ENCODE results near the gene FLACC1. TPM values are rescaled to one million over a fixed set of nuclear protein-coding genes. Genes with fewer than 3 reads are reported as not detected.
A peak's percentile ranks its signal among the peaks of the same experiment; 100 is the strongest.
"Not testable (repeated sequence)": the region's sequence is repeated elsewhere in the genome, so short reads cannot be mapped to it uniquely, and the experiment has no call there.

The FLACC1 gene
- total RNA-seq, 1 donor from 2014 or later, result 0.69 TPM

- Mint-ChIP-seq H3K36me3 (ENCODE audit: insufficient read depth) (no peaks in the 10 kb centered on the region), H3K4me3 (ENCODE audit: low read depth) (no peak overlapping the region)
- DNase-seq (ENCODE audit: low spot score, unreplicated experiment), result no peak
These were observed 49.3 kb downstream of the FLACC1 start for GRCh38 chr2:201307876-201308275.

GRCh38 chr2:201299929-201300328, 57.2 kb downstream of the FLACC1 start:
- not testable (repeated sequence) for H3K36me3 Mint-ChIP-seq (ENCODE audit: insufficient read depth); H3K4me3 Mint-ChIP-seq (ENCODE audit: low read depth)

More at GRCh38 chr2:201307876-201308275, 49.3 kb downstream of the FLACC1 start:
- Mint-ChIP-seq H3K27me3 (no peaks in the 10 kb centered on the region), H3K27ac (peak overlapping the region; percentile 52), H3K9me3 (ENCODE audit: low read depth) (peaks cover 11% of the 10 kb centered on the region), H3K4me1 (ENCODE audit: low read depth) (no peaks in the 10 kb centered on the region)
- TF ChIP-seq CTCF (IDR thresholded peaks at IDR 0.05; ENCODE audit: unreplicated experiment), result no peak

GRCh38 chr2:201298462-201299052, 58.6 kb downstream of the FLACC1 start:
- Mint-ChIP-seq H3K27ac (no peak overlapping the region), H3K36me3 (ENCODE audit: insufficient read depth) (peaks cover 5% of the 10 kb centered on the region)

More at GRCh38 chr2:201299929-201300328, 57.2 kb downstream of the FLACC1 start:
- not testable (repeated sequence) for H3K27ac Mint-ChIP-seq; DNase-seq (ENCODE audit: low spot score, unreplicated experiment); H3K4me1 Mint-ChIP-seq (ENCODE audit: low read depth); H3K27me3 Mint-ChIP-seq
- peaks cover 15% of the 10 kb centered on the region for H3K9me3 Mint-ChIP-seq (ENCODE audit: low read depth)

GRCh38 chr2:201290457-201291148, 66.5 kb downstream of the FLACC1 start:
- not testable (repeated sequence) for H3K27me3 Mint-ChIP-seq; H3K36me3 Mint-ChIP-seq (ENCODE audit: insufficient read depth); H3K4me3 Mint-ChIP-seq (ENCODE audit: low read depth); DNase-seq (ENCODE audit: low spot score, unreplicated experiment); H3K27ac Mint-ChIP-seq; H3K4me1 Mint-ChIP-seq (ENCODE audit: low read depth)
- peaks cover 10% of the 10 kb centered on the region for H3K9me3 Mint-ChIP-seq (ENCODE audit: low read depth)

More at GRCh38 chr2:201298462-201299052, 58.6 kb downstream of the FLACC1 start:
- Mint-ChIP-seq H3K9me3 (ENCODE audit: low read depth) (peaks cover 15% of the 10 kb centered on the region), H3K4me3 (ENCODE audit: low read depth) (no peak overlapping the region), H3K27me3 (no peaks in the 10 kb centered on the region), H3K4me1 (ENCODE audit: low read depth) (no peaks in the 10 kb centered on the region)
- TF ChIP-seq CTCF (IDR thresholded peaks at IDR 0.05; ENCODE audit: unreplicated experiment), result no peak
- DNase-seq (ENCODE audit: low spot score, unreplicated experiment), result no peak

GRCh38 chr2:201285499-201285898, 71.6 kb downstream of the FLACC1 start:
- no peak overlapping the region for H3K27ac Mint-ChIP-seq
- no peaks in the 10 kb centered on the region for H3K9me3 Mint-ChIP-seq (ENCODE audit: low read depth)
- H3K4me3 Mint-ChIP-seq (ENCODE audit: low read depth), result no peak overlapping the region
- H3K36me3 Mint-ChIP-seq (ENCODE audit: insufficient read depth), result peaks cover 1% of the 10 kb centered on the region
- DNase-seq (ENCODE audit: low spot score, unreplicated experiment), result no peak
- H3K27me3 Mint-ChIP-seq, result no peaks in the 10 kb centered on the region
- H3K4me1 Mint-ChIP-seq (ENCODE audit: low read depth), result no peaks in the 10 kb centered on the region
- TF ChIP-seq CTCF (IDR thresholded peaks at IDR 0.05; ENCODE audit: unreplicated experiment), result no peak

- no peak for TF ChIP-seq CTCF (IDR thresholded peaks at IDR 0.05; ENCODE audit: unreplicated experiment)
- H3K9me3 Mint-ChIP-seq (ENCODE audit: low read depth), result no peaks in the 10 kb centered on the region
- no peak overlapping the region for H3K4me3 Mint-ChIP-seq (ENCODE audit: low read depth)
- H3K27ac Mint-ChIP-seq, result no peak overlapping the region
- peaks cover 1% of the 10 kb centered on the region for H3K36me3 Mint-ChIP-seq (ENCODE audit: insufficient read depth)
- no peak for DNase-seq (ENCODE audit: low spot score, unreplicated experiment)
- no peaks in the 10 kb centered on the region for H3K4me1 Mint-ChIP-seq (ENCODE audit: low read depth)
- H3K27me3 Mint-ChIP-seq, result no peaks in the 10 kb centered on the region
These were observed 76.7 kb downstream of the FLACC1 start for GRCh38 chr2:201280191-201281040.

All from progenitor cell of endocrine pancreas (in vitro differentiated cells).